CD4-positive, alpha-beta T cell treated with Interleukin-15 for 1 hour (primary cell): ENCODE results near the gene ORC1.
A peak's percentile ranks its signal among the peaks of the same experiment; 100 is the strongest.

ENCODE experiments used
- DNase-seq: peaks from one replicate; pipeline ENCODE4 v3.0.0-alpha.2; 2020

Gene ORC1

DNA sequence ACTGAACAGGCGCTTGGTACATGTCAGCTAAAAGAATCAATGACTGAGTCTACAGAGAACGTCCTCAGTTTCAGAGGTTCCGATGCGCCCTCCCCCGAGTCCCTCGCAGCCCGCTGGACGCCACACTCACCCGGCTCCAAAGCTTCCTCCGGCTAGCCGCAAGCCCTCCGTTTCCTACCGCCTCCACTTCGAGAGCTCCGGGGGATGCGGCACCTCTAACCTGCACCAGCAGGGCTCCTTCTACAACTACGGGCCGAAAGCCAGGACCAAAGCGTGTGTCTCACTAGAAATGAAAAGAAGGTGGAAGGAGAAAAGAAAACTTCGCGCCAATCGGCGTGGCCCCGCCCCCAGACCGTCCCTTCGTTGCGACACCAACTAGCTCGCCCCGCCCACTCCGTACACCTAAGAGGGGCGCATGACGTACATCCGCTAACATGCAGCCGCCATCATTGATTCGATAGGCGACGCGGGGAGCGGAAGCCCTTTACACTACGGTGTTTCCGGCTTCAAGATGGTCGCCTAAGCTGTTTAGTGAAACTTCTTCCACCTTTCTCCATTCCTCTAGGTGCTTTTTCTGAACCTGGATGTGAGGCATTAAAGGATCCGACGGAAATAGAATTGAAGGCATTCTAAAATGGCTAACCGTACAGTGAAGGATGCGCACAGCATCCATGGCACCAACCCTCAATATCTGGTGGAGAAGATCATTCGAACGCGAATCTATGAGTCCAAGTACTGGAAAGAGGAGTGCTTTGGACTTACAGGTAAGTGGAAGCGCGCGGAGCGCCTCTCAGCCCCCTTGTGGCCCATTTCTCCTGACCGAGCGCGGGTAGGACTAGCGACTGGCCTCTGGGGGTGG, at the start of gene ORC1, which contains the start of gene PRPF38A:
TSS of gene ORC1 (minus strand) at position 308 of the 859 bp plus-strand sequence. CDS start 2,200 bp downstream, outside the sequence.
TSS of gene PRPF38A (plus strand) at position 487 of the 859 bp plus-strand sequence. CDS start at position 635, 148 bp downstream.
- peak; percentile 97 for DNase-seq

DNA sequence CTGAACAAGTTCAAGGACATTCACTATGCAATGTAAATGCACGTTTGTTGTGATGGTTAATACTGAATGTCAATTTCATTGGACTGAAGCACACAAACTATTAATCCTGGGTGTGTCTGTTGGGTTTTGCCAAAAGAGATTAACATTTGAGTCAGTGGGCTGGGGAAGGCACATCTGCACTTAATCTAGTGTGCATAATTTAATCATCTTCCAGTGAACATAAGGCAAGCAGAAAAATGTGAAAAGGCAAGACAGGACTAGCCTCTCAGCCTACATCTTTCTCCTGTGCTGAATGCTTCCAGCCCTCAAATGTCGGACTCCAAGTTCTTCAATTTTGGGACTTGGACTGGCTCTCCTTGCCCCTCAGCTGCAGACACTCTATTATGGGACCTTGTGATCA, 40.2 kb upstream of the ORC1 start:
- no peak for DNase-seq

DNA sequence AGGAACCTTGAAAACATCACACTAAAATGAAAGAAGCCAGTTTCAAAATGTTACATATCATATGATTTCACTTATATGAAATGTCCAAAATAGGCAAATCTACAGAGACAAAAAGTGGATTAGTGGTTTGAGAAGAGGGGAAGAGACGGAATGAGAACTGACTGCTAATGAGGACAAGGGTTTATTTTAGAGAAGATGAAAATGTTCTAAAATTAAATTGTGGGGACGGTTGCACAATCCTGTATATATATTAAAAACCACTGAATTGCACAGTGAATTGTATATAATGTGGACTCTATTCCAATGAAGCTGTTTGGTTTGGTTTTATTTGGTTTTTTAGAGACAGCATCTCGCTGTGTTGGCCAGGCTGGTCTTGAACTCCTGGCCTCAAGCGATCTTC, 35.8 kb upstream of the ORC1 start:
- DNase-seq, result no peak

DNA sequence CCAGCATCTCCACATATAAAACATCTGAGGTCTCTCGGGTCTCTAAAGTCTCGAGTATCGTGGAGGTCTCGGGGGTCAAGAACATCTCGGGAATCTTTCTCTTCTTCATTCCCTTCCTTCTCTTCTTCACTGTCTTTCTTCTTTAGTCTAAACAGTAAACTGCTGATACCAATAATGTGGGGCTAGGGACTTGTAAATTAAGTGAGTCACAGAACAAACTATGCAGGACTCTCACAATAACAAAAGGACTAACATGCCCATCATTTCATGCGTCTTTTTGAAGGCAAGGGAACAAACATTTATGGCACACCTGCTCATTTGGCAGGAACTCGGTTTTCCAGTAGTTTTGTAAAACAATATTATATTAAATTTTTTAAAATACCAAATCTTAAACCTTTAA, 32.6 kb upstream of the ORC1 start:
- no peak for DNase-seq

DNA sequence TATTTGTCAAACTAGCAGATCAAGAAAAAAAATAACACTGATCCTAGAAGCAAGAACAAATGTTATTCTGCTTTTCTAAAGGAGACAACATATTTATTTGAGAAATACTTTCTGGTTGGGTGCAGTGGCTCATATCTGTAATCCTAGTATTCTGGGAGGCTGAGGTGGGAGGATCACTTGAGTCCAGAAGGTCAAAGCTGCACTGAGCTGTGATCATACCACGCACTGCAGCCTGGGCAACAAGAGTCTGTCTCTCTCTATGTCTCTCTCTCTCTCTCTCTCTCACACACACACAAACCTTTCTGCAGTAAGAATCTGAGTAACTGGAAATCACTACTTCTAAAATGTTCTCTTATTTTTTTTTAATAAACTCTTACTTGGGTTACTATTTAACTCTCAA, 31.4 kb upstream of the ORC1 start:
- DNase-seq, result no peak

DNA sequence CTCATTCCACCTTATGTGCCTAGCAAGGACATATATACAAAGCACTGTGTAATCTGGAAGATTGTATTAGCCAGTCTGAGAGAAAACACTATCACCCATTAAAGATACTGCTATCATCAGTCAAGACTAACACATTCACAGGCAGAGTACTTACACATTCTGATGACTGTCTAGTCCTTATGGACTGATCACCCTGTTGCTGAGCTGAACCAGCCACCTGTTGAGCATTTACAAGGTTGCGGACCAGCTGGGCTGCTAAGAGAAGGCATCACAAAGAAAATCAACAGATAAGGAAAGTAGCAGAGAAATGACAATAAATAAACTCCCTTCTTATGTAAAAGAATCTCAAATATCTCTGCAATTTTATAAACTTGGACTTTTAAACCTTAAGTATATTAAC, 31.0 kb upstream of the ORC1 start:
- no peak for DNase-seq

DNA sequence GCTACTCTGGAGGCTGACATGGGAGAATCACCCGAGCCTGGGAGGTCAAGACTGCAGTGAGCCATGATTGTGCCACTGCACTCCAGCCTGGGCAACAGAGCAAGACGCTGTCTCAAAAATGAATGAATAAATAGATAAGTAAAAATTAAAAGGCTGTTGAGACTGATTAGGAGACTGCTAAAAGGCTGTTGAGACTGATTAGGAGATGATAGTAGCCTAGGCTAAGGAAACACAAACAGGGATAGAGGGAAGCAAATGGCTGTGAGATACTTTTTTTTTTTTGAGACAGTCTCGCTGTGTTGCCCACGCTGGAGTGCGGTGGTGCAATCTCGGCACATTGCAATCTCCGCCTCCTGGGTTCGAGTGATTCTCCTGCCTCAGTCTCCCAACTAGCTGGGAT, 28.6 kb upstream of the ORC1 start:
- no peak for DNase-seq

DNA sequence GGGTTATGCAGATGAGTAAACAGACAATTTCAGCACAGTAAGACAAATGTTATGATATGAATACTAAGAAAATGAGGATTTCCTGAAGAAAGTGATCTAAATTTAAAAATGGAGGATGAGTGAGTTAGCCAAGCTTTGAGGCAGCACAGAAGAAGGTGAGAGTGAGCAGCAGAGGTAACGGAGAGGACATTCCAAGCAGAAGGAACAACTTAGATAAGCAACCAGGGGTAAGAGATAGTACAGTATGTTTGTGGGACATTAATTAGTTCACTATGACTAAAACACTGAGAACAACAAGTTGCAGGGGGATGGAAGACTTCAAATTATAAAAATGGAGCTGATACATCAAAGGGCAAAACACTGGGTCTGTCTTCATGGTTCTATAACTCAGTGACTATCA, 22.9 kb upstream of the ORC1 start:
- DNase-seq, result no peak

DNA sequence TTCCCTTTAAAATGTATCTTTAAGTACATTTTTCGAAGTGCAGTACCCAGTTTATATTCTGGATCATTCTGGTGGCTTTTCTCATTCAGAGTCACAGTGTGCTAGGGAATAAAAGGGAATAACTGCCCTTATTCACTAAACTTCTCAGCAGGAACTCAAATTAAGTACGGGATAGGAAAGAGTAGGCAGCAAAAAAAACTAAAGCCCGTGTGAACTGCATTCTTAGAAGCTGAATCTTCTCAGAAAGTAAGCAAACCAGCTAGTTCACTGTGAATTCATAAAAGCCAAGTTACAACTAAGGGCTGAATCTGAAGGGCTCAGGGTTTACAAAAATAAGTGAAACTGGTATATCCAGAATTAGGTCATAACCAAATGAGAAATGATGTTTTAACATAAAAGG, 22.1 kb upstream of the ORC1 start:
- DNase-seq, result no peak

DNA sequence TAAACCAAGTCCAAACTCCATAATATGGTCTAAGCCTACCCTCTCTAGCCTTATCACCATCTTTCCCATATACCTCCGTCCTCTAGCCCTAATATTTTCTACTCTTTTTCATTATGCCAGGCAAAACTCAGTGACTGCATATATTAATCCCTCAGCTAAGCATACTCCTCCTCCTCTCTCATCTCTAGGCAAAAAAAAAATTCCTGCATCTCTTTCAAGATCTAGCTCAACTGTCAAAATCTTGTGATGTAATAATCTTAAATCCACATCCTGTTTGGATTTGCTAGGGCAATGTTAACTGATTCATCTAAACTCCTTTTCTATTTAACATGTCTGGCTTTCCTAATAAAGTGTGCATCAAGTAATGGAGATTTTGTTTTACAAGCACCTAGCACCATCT, 20.6 kb upstream of the ORC1 start:
- no peak for DNase-seq

DNA sequence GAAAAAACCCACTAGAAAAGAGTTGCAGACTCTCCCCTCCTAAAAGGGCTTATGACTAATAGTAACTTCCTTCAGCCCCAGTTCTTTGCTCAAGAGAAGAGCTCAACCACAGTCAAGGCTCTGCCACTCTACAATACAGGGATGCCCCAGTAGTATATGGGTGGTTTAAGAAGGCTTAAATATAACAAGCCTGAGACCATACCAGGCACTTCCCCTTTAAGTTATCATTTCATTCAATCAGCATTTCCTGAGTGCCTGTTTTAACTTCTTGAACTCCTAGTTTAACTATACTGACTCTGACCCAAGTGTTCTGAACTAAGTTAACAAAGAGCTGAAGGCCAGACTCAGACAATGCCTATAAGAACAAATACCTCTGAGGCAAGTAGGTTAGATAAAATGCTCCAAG, 20.0 kb upstream of the ORC1 start:
- peak; percentile 23 for DNase-seq

DNA sequence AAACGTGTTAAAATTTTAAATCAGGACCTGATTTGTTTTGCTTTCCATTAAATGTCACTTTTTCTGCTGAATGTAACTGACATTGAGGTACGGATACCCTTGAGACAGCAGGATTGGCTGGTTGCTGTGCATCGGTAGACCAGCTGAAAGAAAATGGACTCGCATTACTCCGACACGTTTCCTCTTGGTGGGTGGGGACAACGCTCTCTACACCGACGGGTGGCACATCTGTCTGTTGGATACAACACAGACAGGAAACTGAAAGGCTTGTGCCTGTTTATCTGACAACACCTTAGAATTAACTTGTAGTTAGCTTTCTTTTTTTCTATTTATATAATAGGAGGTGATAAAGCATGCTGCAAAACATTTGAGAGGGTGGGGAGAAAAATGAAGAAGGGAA, 19.5 kb upstream of the ORC1 start:
- DNase-seq, result peak; percentile 77

DNA sequence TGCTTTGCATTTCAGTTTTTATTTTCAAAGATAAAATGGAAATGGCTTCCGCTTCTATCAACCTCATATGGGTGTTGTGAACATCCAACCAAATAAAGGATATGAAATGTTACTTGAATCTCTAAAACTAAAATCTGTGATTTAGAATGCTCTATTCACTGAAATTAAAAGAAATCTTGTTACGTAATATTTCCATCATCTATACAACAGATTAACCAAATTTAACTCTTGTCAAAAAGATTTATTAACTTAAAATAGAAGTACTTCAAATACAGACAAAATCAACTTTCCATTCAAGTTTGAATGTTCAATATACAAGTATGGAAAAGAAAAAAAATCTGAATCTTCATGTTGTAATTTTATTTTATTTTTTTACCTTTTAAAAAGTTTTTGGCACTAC, 18.8 kb upstream of the ORC1 start:
- DNase-seq, result no peak

DNA sequence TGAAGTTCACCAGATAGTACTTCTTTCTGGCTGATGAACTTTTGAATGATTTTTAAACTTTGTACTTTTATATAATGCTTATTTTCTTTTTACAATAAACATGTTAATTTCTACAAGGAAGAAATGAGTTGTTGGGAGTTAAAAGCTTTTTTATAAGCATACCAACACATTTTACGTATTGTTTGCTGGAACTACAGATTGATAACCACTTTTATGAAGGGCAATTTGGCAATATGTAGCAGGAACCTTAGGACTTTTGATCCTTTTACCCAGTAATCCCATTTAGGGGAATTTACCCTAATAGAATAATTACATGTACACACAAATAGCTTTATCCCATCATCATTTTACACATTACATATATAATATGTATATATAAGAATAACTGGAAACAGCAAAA, 16.5 kb upstream of the ORC1 start:
- no peak for DNase-seq

DNA sequence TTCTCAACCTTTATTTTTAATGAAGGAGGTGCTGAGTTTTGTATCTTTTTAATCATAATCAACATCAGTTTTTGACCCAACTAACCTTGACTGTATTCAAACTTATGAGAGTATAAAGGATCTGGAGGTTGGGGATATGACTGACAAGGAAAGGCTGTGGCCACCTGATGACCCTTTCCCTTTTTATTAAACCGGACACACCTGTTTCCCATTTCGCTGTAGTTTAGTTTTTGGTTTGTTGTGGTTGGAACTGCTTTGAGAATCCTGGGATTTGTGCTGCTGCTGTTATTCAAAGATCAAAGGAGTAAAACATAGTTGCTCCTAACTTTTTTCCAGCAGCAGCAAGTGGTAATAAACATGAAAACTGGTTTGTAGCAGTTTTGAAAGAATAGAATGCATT, 12.6 kb upstream of the ORC1 start:
- DNase-seq, result no peak

DNA sequence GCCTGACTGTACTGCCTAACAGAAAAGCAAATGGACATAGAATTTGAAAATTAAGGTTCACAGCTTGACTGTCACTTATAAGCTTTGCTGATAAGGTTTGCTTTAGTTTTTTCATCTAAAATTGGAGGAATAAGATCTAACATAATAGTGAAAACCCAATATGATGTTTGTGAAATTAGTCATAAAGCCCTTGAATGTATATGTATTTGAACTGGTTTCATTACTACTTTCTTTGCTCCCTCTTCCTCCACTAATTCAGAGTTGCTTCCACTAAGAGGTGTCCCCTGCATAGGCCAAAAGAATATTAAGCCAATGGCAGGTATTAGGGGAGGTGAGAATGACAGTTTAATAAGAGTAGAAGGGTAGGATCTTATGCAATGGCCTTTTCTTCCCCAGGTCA, 10.7 kb upstream of the ORC1 start:
- no peak for DNase-seq

DNA sequence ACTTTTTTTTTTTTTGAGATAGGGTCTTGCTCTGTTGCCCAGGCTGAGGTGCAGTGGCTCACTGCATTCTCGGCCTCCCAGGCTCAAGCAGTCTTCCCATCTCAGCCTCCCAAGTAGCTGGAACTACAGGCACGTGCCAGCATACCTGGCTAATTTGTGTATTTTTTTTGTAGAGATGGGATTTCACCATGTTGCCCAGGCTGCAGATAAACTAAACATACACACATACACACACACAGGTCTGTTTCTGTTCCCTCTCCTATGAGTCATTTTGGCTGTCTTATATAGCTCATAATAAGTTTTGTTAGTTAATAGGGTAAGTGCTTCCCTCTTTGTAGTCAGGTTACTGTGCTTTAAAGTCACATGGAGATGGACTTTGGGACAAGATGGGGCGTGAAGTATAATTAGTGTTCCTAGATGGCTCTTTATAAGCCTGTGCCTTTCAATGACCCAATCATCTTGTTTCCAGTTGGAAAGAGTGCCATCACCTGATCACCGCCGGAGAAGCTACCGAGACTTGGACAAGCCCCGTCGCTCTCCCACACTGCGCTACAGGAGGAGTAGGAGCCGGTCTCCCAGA, 9.3 kb upstream of the ORC1 start:
- DNase-seq, result no peak

DNA sequence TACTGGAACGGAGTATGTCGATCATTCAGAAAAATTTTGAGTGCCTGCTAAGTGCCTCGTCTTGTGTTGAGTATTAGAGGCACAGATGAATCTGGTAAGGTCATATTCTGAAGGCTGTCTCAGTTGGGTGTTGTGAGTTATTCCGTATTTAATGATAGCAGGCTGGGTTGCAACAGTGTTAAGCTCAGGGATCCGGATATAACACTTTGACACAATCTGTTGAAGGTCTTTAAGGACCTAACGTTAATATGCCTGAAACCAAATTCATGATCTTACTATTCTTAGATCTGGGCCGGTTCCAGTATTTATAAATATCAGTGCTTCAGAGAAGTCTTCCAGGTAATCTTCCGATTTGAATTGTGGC, 734 bp upstream of the ORC1 start:
- DNase-seq, result no peak

DNA sequence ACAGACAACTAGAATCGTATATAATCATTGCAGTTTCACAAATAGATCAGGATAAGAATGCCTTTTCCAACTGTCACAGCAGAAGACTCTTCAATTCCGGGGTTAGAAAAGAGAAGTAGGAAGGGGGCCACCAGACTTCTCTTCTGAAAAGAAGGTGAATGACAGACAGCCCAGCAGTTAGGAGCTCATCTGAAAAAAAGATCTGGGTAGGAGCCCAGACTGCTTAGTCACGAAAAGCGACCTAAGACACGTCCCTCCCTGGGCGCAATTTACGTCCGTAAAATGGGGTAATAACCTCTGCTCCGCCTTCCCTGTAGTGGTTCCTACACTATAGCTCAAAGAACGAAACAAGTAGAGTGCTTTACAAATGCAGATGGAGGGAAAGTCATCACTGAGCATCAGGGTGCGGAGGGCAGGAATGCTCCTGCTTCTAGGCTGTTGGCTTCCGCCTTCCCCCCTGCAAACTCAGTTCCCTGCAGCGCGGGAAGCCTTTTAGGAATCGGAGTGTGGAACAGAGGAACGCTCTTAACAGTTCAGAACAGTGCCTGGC, 582 bp downstream of the ORC1 start:
- peak; percentile 35 for DNase-seq

DNA sequence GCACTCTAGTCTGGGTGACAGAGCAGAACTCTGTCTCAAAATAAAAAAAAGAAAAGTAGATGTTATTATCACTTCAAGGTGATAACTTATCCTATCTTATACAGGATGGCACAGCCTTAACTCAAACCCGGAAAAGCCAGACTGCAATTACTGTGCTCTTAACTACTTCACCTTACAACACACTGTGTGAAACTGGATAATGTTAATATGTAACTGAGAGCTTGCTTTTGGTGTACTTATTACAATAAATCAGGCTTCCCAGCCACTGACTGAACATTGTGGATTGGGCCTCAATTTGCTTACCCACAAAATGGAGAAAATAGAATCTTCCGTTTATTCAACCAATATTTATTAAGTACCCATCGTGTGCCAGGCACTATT, 1.4 kb downstream of the ORC1 start:
- DNase-seq, result no peak

DNA sequence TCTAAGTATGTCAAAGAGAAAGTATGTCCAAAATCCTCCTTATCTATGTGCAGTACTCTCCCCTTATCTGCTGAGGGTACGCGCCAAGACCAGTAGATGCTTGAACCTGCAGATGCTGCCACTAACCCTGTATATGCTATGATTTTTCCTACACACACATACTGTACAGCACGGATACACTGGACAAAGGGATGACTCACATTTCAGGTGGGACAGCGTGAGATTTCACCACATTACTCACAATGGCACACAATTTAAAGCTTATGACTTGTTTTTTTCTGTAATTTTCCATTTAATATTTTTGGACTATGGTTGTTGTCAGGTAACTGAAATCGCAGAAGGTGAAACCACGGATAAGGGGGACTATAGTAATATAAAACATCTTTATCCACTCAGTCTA, 4.1 kb downstream of the ORC1 start:
- DNase-seq, result no peak

DNA sequence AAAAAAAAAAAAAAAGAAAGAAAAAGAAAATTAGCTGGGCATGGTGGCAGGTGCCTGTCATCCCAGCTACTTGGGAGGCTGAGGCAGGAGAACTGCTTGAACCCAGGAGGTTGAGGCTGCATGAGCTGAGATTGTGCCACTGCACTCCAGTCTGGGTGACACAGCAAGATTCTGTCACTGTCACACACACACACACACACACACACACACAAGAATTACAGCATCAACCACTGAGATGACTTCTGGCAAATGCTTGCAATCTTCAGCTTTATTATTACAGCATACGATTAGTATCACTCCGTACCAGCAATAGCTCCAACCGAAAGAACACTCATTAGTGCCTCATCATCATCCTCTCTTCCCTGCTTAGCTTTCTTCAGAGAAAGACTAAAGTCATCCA, 4.6 kb downstream of the ORC1 start:
- no peak for DNase-seq

DNA sequence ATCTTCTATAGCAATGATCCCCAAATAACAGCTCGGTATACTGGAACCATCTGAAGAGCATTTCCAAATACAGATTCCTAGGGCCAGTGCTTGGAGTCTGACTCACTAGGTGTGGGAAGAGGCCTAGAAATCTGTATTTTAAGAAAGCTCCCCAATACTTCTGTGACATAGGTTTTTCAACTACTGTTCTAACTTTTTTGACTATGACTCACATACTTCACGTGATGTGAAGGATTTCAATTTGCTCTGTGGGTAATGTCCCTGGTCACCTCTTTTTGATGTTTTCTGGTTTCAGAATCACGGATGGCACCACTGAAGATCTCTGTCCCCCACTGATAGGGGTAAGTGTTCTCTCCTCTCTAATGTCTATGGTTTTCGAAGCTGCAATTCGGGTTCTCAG, 11.0 kb downstream of the ORC1 start:
- DNase-seq, result no peak

DNA sequence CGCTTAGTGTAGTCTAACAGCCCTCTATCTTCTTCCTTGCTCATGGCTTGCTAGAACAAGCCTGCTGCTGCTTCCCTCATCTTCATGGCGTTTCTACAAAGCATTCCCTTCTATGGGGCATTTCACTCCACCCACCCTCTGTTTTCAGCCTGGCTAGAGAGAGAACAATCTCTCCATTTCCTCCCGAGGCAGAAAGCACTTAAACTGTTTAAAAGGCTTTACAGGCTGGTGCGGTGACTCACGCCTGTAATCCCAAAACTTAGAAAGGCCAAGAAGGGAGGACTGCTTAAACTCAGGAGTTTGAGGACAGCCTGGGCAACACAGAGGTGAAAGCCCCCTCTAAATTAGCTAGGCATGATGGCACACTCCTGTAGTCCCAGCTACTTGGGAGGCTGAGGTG, 17.8 kb downstream of the ORC1 start:
- DNase-seq, result no peak

DNA sequence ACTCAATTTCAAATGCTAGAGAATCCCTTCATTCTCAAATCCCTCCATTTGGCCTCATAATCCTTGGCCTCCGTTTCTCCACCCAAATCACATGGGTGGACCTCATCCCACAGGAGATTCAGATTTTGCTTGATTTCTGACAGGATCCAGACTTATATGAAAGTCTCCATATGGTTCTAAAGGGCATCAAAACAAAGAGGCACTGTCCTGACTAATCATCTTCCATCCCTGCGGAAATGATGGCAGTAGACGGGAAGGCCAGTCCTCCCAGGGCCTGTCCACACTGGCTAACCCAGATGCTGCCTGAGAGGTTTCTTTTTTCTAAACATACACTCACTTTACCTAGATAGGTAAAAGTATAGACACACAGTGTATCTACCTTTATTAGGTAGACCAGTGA, 18.8 kb downstream of the ORC1 start:
- no peak for DNase-seq
